ENCODE data around the gene TSR3.

GRCh38 chr16:1383556-1383955 lies 31.9 kb upstream of the TSR3 start:
- no peak for TF ChIP-seq NR2F6 (IDR thresholded peaks at IDR 0.05)
- no peak for TF ChIP-seq NR2F6 (CRISPR knock-in tag; IDR thresholded peaks at IDR 0.05)
- no peak for TF ChIP-seq ERF (CRISPR knock-in tag; IDR thresholded peaks at IDR 0.05)
- TF ChIP-seq CREBL2 (CRISPR knock-in tag; IDR thresholded peaks at IDR 0.05; ENCODE audit: borderline replicate concordance), result no peak
- no peak for TF ChIP-seq CEBPB (IDR thresholded peaks at IDR 0.05; ENCODE audit: borderline replicate concordance, low read depth, low read length)
- no peak for TF ChIP-seq ZNF761 (CRISPR knock-in tag; conservative IDR thresholded peaks at IDR 0.05)
- TF ChIP-seq RAD21 (CRISPR knock-in tag; IDR thresholded peaks at IDR 0.05), result no peak
- no peak for TF ChIP-seq ATF7-NPFF (CRISPR knock-in tag; IDR thresholded peaks at IDR 0.05; ENCODE audit: low read depth)
- no peak for TF ChIP-seq CBFB (CRISPR knock-in tag; IDR thresholded peaks at IDR 0.05)
- no peak for TF ChIP-seq ZNF232 (CRISPR knock-in tag; IDR thresholded peaks at IDR 0.05; ENCODE audit: borderline replicate concordance)
- TF ChIP-seq POLR2A (IDR thresholded peaks at IDR 0.05; ENCODE audit: insufficient read depth in 1 of 2, low read depth in 2 of 2, low read length in 2 of 2), result no peak
